ENCODE results near the gene DNAH8.

GRCh38 chr6:39075010-39075686 is 360.0 kb downstream of the DNAH8 start:
- no peak for TF ChIP-seq POLR2A (IDR thresholded peaks at IDR 0.05)
- TF ChIP-seq CTCF (IDR thresholded peaks at IDR 0.05) = no peak
